PC-3 (cell line): ENCODE data around the gene SGK2. TPM values are rescaled to one million over a fixed set of nuclear protein-coding genes. Genes with fewer than 3 reads are reported as not detected.

ENCODE experiments used
- ATAC-seq: fragments of 200-7000 bp; cut with Tn5 transposase; 2 replicates; pipeline ENCODE4 v1.9.1; 2020; ENCODE audit warnings: mild to moderate bottlenecking, moderate library complexity
- BruUV-seq: library from RNA; stranded (reverse); fragments of 400-500 nt; replicated peaks from 2 replicates; lab custom pipeline; 2021; lab: Mats Ljungman, UMichigan
- CTCF ChIA-PET: fragments of 300-600 bp; sonication (Branson Sonifier 250); formaldehyde crosslinking; loops from one replicate; lab custom pipeline; 2022; ENCODE audit warnings: antibody characterized with exemption; lab: Charles Lee
- POLR2A ChIA-PET: fragments of 300-600 bp; sonication (Branson Sonifier 250); formaldehyde crosslinking; loops from one replicate; lab custom pipeline; 2022; ENCODE audit warnings: antibody characterized with exemption; ENCODE audit not compliant: unreplicated experiment; lab: Charles Lee
- DNase-seq: peaks from one replicate; pipeline ENCODE4 v3.0.0-alpha.2; 2015
- H2AFZ ChIP-seq: fragments of 300-600 bp; sonication (generic); 2 replicates; pipeline ENCODE4 v1.6.0; 2016; ENCODE audit warnings: antibody characterized with exemption, low read length
- H3F3A ChIP-seq: fragments of 300-600 bp; sonication (generic); one replicate; pipeline ENCODE4 v1.6.0; 2017; ENCODE audit warnings: antibody characterized with exemption, low read length, control low read depth, mild to moderate bottlenecking; ENCODE audit not compliant: unreplicated experiment
- H3K27ac ChIP-seq: fragments of 300-600 bp; sonication (generic); 2 replicates; pipeline ENCODE4 v1.5.1; 2016; ENCODE audit warnings: mild to moderate bottlenecking, low read length
- H3K27me3 ChIP-seq: fragments of 300-600 bp; sonication (generic); 2 replicates; pipeline ENCODE4 v1.6.1; 2016; ENCODE audit warnings: low read length, mixed read lengths
- H3K36me3 ChIP-seq: fragments of 300-600 bp; sonication (generic); 2 replicates; pipeline ENCODE4 v1.6.1; 2016; ENCODE audit warnings: low read depth, mixed run types, low read length, mixed read lengths
- H3K4me1 ChIP-seq: fragments of 300-600 bp; sonication (generic); 2 replicates; pipeline ENCODE4 v1.5.1; 2016; ENCODE audit warnings: low read length; ENCODE audit not compliant: insufficient read depth
- H3K4me2 ChIP-seq: fragments of 300-600 bp; sonication (generic); 2 replicates; pipeline ENCODE4 v1.6.0; 2016; ENCODE audit warnings: low read length
- H3K4me3 ChIP-seq: fragments of 300-600 bp; sonication (generic); 2 replicates; pipeline ENCODE4 v1.5.1; 2016; ENCODE audit warnings: mild to moderate bottlenecking, low read length, mixed read lengths
- H3K79me2 ChIP-seq: fragments of 300-600 bp; sonication (generic); 2 replicates; pipeline ENCODE4 v1.6.1; 2017; ENCODE audit warnings: low read length, mixed read lengths
- H3K9ac ChIP-seq: fragments of 300-600 bp; sonication (generic); 2 replicates; pipeline ENCODE4 v1.6.0; 2016; ENCODE audit warnings: mild to moderate bottlenecking, low read length
- H3K9me2 ChIP-seq: fragments of 300-600 bp; sonication (generic); replicated peaks from 2 replicates; pipeline ENCODE4 v1.6.1; 2016; ENCODE audit warnings: mixed run types, low read length, mixed read lengths
- H3K9me3 ChIP-seq: fragments of 300-600 bp; sonication (generic); 2 replicates; pipeline ENCODE4 v1.6.1; 2016; ENCODE audit warnings: low read length, mixed read lengths
- H4K20me1 ChIP-seq: fragments of 300-600 bp; sonication (generic); 2 replicates; pipeline ENCODE4 v1.6.1; 2016; ENCODE audit warnings: low read length, mixed read lengths
- CTCF ChIP-seq: fragments of 300-600 bp; sonication (generic); conservative IDR thresholded peaks from 2 replicates; pipeline ENCODE4 v1.5.1; 2017; ENCODE audit warnings: antibody characterized with exemption, low read depth, mild to moderate bottlenecking, low read length
- EZH2 ChIP-seq: fragments of 300-600 bp; sonication (generic); IDR thresholded peaks from one replicate; pipeline ENCODE4 v1.6.1; 2017; ENCODE audit warnings: antibody characterized with exemption, mild to moderate bottlenecking, low read length; ENCODE audit not compliant: unreplicated experiment
- EZH2phosphoT487 ChIP-seq: fragments of 300-600 bp; sonication (generic); IDR thresholded peaks from 2 replicates; pipeline ENCODE4 v1.6.1; 2018; ENCODE audit warnings: mild to moderate bottlenecking, antibody characterized with exemption, low read length, borderline replicate concordance
- intact Hi-C: fragments of 100-400 bp; cut with micrococcal nuclease; formaldehyde crosslinking; loops from 2 replicates; pipeline ENCODE4 v1.9.0; 2023
- total RNA-seq: library from RNA; depleted of rRNA; stranded (reverse); fragments of >200 nt; gene quantifications from 2 replicates; pipeline ENCODE4 v1.2.3, GENCODE V29; 2014; rRNA removed

Gene SGK2
- total RNA-seq, 1 experiment from 2014 or later: 6.6 TPM

- no peak for ATAC-seq
- Histone ChIP-seq H2AFZ (no peak overlapping the region), H3K4me1 (no peaks in the 10 kb centered on the region), H3K4me3 (no peak overlapping the region), H4K20me1 (no peaks in the 10 kb centered on the region), H3K9ac (no peak overlapping the region), H3K9me2 (no peaks in the 10 kb centered on the region), H3K36me3 (peaks cover 7% of the 10 kb centered on the region; the same call in 1 of the 2 replicates), H3K9me3 (no peaks in the 10 kb centered on the region), H3K27ac (no peak overlapping the region), H3K4me2 (no peak overlapping the region), H3K79me2 (no peaks in the 10 kb centered on the region), H3K27me3 (no peaks in the 10 kb centered on the region), H3F3A (no peaks in the 10 kb centered on the region)
- no peak for TF ChIP-seq EZH2
- no peak for TF ChIP-seq EZH2phosphoT487
- no peak for TF ChIP-seq CTCF
- intact Hi-C loops: no loop called here
- BruUV-seq: no TSS peak
- DNase-seq: no peak
- CTCF ChIA-PET: no interaction called here
- POLR2A ChIA-PET: no interaction called here
Measured at GRCh38 chr20:43631598-43631997, 72.8 kb downstream of the SGK2 start.

Other genes with a start within 250 kb of the SGK2 start
- gene SRSF6, start 101.1 kb upstream of the SGK2 start, total RNA-seq: 75.7 and 77.3 TPM in 2 replicates
- 9.9 and 20.7 TPM in 2 replicates for gene L3MBTL1, start 51.3 kb upstream of the SGK2 start, total RNA-seq
- 22.9 and 23.0 TPM in 2 replicates for gene IFT52, start 31.9 kb downstream of the SGK2 start, total RNA-seq
- 95.9 and 103 TPM in 2 replicates for gene MYBL2, start 108.1 kb downstream of the SGK2 start, total RNA-seq
- gene GTSF1L, start 168.0 kb downstream of the SGK2 start, total RNA-seq: 0.52 TPM in 1 of 2 replicates, not detected in the other